Measurements from ENCODE around the gene CAMK1D. TPM values are rescaled to one million over a fixed set of nuclear protein-coding genes. Genes with fewer than 3 reads are reported as not detected.
A peak's percentile ranks its signal among the peaks of the same experiment; 100 is the strongest.

CAMK1D gene
- total RNA-seq, 4 donors from 2014 or later, result 13.5 to 21.4 (median 15.7) TPM

DNA sequence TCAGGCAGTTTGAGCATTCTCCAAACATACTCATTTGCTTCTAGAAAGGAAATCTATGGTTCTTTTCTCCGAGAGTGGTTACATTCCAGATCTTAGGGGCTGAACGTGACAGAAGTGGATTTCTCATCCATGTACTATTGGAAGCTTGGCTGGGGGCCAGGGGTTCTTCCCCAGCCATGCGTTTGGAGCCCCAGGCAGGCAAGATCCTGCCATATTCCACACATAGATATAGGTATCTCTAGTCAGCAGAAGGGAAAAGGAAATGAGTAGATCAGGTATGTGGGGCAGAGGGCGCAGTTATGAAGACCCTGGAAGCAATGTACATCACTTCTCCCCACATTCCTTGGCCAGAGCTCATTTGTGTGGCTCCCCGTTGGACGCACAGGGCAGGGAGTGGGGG lies 352.3 kb downstream of the CAMK1D start:
- no peak for DNase-seq
- WGBS, 2 donors (ENCODE audit: low coverage in 1 of 2), result 60 to 90% methylated on average over 2 to 6 of the region's 6 CpGs
- TF ChIP-seq POLR2AphosphoS5 (IDR thresholded peaks at IDR 0.05), result no peak
- no peak for TF ChIP-seq POLR2A (IDR thresholded peaks at IDR 0.05)
- no peak for TF ChIP-seq EP300 (IDR thresholded peaks at IDR 0.05; ENCODE audit: low read depth)
- TF ChIP-seq, protein P1, sequence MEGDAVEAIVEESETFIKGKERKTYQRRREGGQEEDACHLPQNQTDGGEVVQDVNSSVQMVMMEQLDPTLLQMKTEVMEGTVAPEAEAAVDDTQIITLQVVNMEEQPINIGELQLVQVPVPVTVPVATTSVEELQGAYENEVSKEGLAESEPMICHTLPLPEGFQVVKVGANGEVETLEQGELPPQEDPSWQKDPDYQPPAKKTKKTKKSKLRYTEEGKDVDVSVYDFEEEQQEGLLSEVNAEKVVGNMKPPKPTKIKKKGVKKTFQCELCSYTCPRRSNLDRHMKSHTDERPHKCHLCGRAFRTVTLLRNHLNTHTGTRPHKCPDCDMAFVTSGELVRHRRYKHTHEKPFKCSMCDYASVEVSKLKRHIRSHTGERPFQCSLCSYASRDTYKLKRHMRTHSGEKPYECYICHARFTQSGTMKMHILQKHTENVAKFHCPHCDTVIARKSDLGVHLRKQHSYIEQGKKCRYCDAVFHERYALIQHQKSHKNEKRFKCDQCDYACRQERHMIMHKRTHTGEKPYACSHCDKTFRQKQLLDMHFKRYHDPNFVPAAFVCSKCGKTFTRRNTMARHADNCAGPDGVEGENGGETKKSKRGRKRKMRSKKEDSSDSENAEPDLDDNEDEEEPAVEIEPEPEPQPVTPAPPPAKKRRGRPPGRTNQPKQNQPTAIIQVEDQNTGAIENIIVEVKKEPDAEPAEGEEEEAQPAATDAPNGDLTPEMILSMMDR (IDR thresholded peaks at IDR 0.05), result no peak
- peak overlapping the region in 2 of 4 donors; percentile 4 to 80 for H3K27ac ChIP-seq
- intact Hi-C loops (cut with DNase I; ENCODE audit: low total_unique reads) (loop anchor here (10.0 kb wide), 1 partner anchor 357 kb away; the partner anchor contains the start of gene CAMK1D), in situ Hi-C loops (cut with MboI; ENCODE audit: low pct_ligation_motif_present in 1 of 4, low pct_unique_long_range_greater_than_20kb in 1 of 4, low sequenced_read_pairs in 3 of 4) (no loop called here)
- H3K4me3 ChIP-seq, result no peak overlapping the region
- no peaks in the 10 kb centered on the region for H3K9me3 ChIP-seq
- no peaks in the 10 kb centered on the region for H3K27me3 ChIP-seq
- peaks cover 3 to 36% (median 24%) of the 10 kb centered on the region in 4 donors for H3K4me1 ChIP-seq
- no peaks in the 10 kb centered on the region for H3K36me3 ChIP-seq

GRCh38 chr10:12702215-12702770 lies 352.9 kb downstream of the CAMK1D start:
- Histone ChIP-seq H3K36me3 (no peaks in the 10 kb centered on the region), H3K4me3 (no peak overlapping the region), H3K27ac (no peak overlapping the region), H3K4me1 (peaks cover 9 to 42% (median 30%) of the 10 kb centered on the region in 4 donors), H3K27me3 (no peaks in the 10 kb centered on the region), H3K9me3 (no peaks in the 10 kb centered on the region)
- intact Hi-C loops (cut with DNase I; ENCODE audit: low total_unique reads) (loop anchor here (10.0 kb wide), 1 partner anchor 357 kb away; the partner anchor contains the start of gene CAMK1D), in situ Hi-C loops (cut with MboI; ENCODE audit: low pct_ligation_motif_present in 1 of 4, low pct_unique_long_range_greater_than_20kb in 1 of 4, low sequenced_read_pairs in 3 of 4) (no loop called here)
- 80 to 95% methylated on average over 4 to 9 of the region's 9 CpGs for WGBS, 2 donors (ENCODE audit: low coverage in 1 of 2)
- TF ChIP-seq, protein P1 (IDR thresholded peaks at IDR 0.05), result no peak
- no peak for TF ChIP-seq POLR2A (IDR thresholded peaks at IDR 0.05)
- TF ChIP-seq POLR2AphosphoS5 (IDR thresholded peaks at IDR 0.05), result no peak
- no peak for TF ChIP-seq EP300 (IDR thresholded peaks at IDR 0.05; ENCODE audit: low read depth)
- DNase-seq, result no peak

DNA sequence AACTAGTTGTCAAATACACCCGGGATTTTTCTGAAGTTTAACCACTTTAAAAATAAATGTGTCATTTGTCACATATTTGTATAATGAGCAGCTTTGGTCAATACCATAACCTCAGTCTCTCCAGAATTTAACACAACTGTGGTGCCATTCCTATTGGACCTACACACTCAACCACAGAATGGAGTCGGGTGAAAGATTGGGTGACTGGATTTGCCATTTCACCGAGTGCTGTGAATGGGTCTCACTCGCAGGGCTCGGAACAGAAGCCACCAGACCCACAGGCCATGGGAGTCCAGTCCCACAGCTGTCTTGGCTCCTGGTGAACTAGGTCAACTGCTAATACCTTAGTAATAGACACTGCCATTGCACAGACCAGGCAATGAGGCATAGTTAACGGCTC lies 353.8 kb downstream of the CAMK1D start:
- H3K9me3 ChIP-seq, result no peaks in the 10 kb centered on the region
- DNase-seq, result no peak
- peaks cover 15 to 50% (median 36%) of the 10 kb centered on the region in 4 donors for H3K4me1 ChIP-seq
- H3K4me3 ChIP-seq, result no peak overlapping the region
- H3K27ac ChIP-seq, result no peak overlapping the region
- 88 to 94% methylated on average over 5 to 6 of the region's 6 CpGs for WGBS, 2 donors (ENCODE audit: low coverage in 1 of 2)
- TF ChIP-seq, protein P1 (IDR thresholded peaks at IDR 0.05), result no peak
- no peak for TF ChIP-seq POLR2AphosphoS5 (IDR thresholded peaks at IDR 0.05)
- TF ChIP-seq EP300 (IDR thresholded peaks at IDR 0.05; ENCODE audit: low read depth), result no peak
- no peaks in the 10 kb centered on the region for H3K36me3 ChIP-seq
- no peaks in the 10 kb centered on the region for H3K27me3 ChIP-seq
- in situ Hi-C loops (cut with MboI; ENCODE audit: low pct_ligation_motif_present in 1 of 4, low pct_unique_long_range_greater_than_20kb in 1 of 4, low sequenced_read_pairs in 3 of 4) (no loop called here), intact Hi-C loops (cut with DNase I; ENCODE audit: low total_unique reads) (loop anchor here (10.0 kb wide), 1 partner anchor 358 kb away; the partner anchor contains the start of gene CAMK1D)

- no peaks in the 10 kb centered on the region for H3K36me3 ChIP-seq
- H3K27ac ChIP-seq, result peak overlapping the region in 2 of 4 donors; percentile 18 to 35
- TF ChIP-seq POLR2A (IDR thresholded peaks at IDR 0.05) (no peak), EP300 (IDR thresholded peaks at IDR 0.05; ENCODE audit: low read depth) (no peak)
- H3K4me1 ChIP-seq, result peaks cover 20 to 54% (median 39%) of the 10 kb centered on the region in 4 donors
- H3K27me3 ChIP-seq, result no peaks in the 10 kb centered on the region
- DNase-seq, result no peak
- in situ Hi-C loops (cut with MboI; ENCODE audit: low pct_ligation_motif_present in 1 of 4, low pct_unique_long_range_greater_than_20kb in 1 of 4, low sequenced_read_pairs in 3 of 4) (no loop called here), intact Hi-C loops (cut with DNase I; ENCODE audit: low total_unique reads) (loop anchor here (10.0 kb wide), 1 partner anchor 359 kb away; the partner anchor contains the start of gene CAMK1D)
- no peaks in the 10 kb centered on the region for H3K9me3 ChIP-seq
- 69 to 77% methylated on average over 5 to 6 of the region's 6 CpGs for WGBS, 2 donors (ENCODE audit: low coverage in 1 of 2)
- H3K4me3 ChIP-seq, result no peak overlapping the region
These were observed 354.5 kb downstream of the CAMK1D start for GRCh38 chr10:12703813-12704212.
